Stimulated activated CD8-positive, alpha-beta memory T cell treated with anti-CD3 and anti-CD28 coated beads, Interleukin-12 subunit alpha, Interleukin-12 subunit beta, amount 100 ng/mL, for 24 hours (primary cell): ENCODE results near the gene RBBP8NL.

ENCODE experiments used
- DNase-seq: peaks from one replicate; pipeline ENCODE4 v3.0.0-alpha.2; 2020; ENCODE audit errors: extremely low read depth

Gene RBBP8NL

GRCh38 chr20:62393830-62394229, 33.5 kb downstream of the RBBP8NL start:
- DNase-seq: no peak

- no peak for DNase-seq
These were observed 34.0 kb downstream of the RBBP8NL start for GRCh38 chr20:62393335-62393665.

GRCh38 chr20:62392621-62393334, 34.6 kb downstream of the RBBP8NL start:
- DNase-seq: no peak

GRCh38 chr20:62392077-62392418, 35.3 kb downstream of the RBBP8NL start:
- DNase-seq: no peak

- DNase-seq: no peak
These were observed 35.9 kb downstream of the RBBP8NL start for GRCh38 chr20:62391165-62392076.

GRCh38 chr20:62390317-62391164, 36.8 kb downstream of the RBBP8NL start:
- no peak for DNase-seq

- no peak for DNase-seq
These were observed 37.7 kb downstream of the RBBP8NL start for GRCh38 chr20:62389601-62390087.

GRCh38 chr20:62388839-62389600, 38.3 kb downstream of the RBBP8NL start:
- DNase-seq: no peak

- no peak for DNase-seq
These were observed 39.3 kb downstream of the RBBP8NL start for GRCh38 chr20:62387933-62388635.

- no peak for DNase-seq
These were observed 40.0 kb downstream of the RBBP8NL start for GRCh38 chr20:62387219-62387913.

GRCh38 chr20:62386383-62387218, 40.7 kb downstream of the RBBP8NL start, which contains the start of gene RPS21:
TSS of gene RPS21 (plus strand) at chr20:62387103. CDS start at chr20:62387339, 236 bp downstream.
- DNase-seq: peak; percentile 82

GRCh38 chr20:62382306-62383198, 44.8 kb downstream of the RBBP8NL start:
- DNase-seq: peak; percentile 33

- no peak for DNase-seq
These were observed 45.5 kb downstream of the RBBP8NL start for GRCh38 chr20:62381842-62382241.

- DNase-seq: no peak
These were observed 46.0 kb downstream of the RBBP8NL start for GRCh38 chr20:62381202-62381797.

GRCh38 chr20:62378215-62378614, 49.1 kb downstream of the RBBP8NL start:
- no peak for DNase-seq

GRCh38 chr20:62377615-62378178, 49.6 kb downstream of the RBBP8NL start:
- DNase-seq: no peak

- no peak for DNase-seq
These were observed 50.3 kb downstream of the RBBP8NL start for GRCh38 chr20:62377064-62377461.
